Measurements from ENCODE around the gene COL4A5.

DNA sequence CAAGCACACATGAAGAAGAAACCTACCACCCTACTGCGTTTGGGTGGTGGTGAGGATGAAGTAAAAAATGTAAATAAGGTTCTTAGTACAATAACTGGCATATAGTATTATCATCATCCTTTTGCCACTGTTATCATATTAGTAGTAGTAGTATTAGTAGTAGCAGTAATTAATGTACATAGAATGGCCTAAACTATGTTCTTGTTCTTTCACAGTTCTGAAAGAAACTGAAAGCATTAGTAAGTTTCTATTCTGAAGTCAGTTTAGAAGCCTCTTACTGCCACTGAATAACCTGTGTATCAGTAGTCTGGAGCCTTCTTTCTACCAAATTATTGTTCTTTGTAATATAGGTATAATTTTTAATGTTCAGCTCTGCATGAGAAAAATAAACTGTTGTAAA lies 22.4 kb upstream of the COL4A5 start:
- TF ChIP-seq GATA2 (IDR thresholded peaks at IDR 0.05; ENCODE audit: low read depth, low read length) (no peak), GATA3 (IDR thresholded peaks at IDR 0.05; ENCODE audit: low read depth, low read length) (no peak)
